NCI-H2081 treated with DMSO at 0.1 percent for 48 hours (cell line): ENCODE data around the gene SUMO3.

Source experiments
- DNase-seq: peaks from one replicate; lab custom pipeline; 2025; lab: John Stamatoyannopoulos, UW

Gene SUMO3

DNA sequence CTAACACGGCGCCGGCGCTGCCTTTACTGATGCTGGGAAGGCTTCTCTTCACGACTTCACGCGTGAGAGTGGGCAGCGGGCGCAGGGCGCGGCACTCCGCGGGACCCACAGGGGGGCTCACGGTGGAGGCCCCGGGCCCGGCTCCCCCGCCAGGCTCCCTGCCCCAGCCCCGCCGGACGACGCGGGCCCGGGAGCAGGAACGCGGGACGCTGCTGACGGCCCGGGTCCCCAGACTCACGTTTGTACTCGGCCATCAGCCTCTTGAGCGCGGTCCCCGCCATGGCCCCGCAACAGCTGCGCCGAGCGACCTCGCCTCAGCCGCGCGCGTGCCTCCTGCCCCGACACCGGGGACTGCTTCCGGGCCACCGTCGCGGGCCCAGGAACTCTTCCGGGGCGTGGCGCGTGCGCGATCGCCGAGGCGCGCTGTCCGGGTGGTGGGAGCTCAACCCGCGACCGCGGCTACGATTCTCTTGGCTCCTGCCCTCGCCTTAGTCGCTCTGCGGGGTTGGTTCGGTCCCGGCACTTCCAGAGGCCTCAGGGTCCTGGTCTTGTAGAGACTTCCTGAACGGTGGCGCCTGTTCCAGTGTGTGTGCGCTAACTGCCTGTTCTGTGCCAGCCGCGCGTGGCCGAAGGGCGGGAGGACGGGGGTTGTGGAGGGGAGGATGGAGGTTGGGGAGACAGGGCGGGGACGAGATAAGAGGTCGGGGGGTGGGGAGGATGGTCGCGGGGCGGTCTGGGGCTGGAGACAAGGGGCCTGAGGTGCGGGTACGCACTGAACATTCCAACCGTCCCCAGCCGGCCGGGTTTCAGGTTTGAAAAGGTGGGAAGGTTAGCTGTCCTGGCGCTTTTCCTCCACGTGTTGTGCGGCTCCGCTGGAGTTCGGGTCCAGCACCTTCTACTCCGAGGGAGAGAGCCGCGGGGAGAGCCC is 16.1 kb downstream of the SUMO3 start, which contains the start of gene UBE2G2:
Gene UBE2G2, minus strand, starts transcription at position 353 of the 928 bp plus-strand sequence. Its CDS starts 72 bp downstream, at position 281.
- peak; percentile 7 for DNase-seq

DNA sequence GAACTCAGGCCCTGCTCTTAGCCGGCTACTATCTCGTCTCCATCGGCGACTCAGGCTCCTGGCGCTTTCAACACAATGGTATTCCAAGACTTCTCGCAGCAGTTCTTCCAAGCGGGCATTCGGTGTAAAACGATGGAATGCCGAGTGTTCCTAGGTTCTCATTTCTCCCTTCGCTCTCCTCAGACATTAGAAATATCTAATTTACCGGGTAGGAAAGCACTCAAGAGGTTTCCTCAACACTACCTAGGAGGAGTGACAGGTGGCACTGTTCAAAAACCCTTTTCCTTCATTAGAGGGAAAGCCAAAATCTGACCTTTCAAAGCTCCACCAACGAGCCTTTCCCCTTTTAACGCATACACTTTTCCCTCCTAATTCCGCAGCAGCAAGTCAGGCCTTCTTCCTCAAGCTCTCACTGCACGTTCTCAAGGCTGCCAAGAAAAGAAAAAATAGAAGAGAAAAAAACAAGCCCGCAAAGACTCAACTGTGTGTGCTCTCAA is 16.8 kb downstream of the SUMO3 start:
- DNase-seq = no peak

DNA sequence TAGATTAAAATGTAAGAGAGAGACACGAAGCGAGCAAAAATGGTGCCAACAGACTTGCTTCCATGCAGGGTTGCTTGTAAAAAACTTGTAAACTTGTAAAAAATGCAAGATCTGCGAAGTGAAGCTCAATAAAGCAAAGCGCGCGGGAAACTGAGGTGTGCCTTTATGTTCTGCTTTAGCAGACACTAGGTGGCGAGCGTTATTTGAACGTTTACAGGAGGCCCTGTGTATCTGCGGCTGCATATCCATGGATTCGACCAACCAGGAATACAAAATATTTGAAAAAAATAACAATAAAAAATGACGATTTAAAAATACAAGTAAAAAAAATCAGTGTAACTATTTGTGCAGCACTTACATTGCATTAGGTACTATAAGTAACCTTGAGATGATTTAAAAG is 17.8 kb downstream of the SUMO3 start:
- no peak for DNase-seq

GRCh38 chr21:44799646-44800045 is 18.2 kb downstream of the SUMO3 start:
- DNase-seq = no peak

GRCh38 chr21:44797775-44798174 is 20.1 kb downstream of the SUMO3 start:
- no peak for DNase-seq

DNA sequence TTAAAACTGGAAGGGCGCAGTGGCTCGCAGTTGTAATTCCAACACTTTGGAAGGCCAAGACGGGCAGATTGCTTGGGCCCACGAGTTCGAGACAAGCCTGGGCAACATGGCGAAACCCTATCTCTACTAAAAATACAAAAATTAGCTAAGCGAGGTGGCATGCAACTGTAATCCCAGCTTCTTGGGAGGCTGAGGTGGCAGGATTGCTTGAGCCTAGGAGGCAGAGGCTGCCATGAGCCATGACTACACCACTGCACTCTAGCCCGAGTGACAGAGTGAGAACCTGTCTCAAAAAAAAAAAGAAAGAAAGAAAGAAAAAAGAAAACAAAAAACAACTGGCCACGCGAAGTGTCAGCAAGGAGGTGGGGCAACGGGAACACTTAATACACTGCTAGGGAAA is 22.5 kb downstream of the SUMO3 start:
- DNase-seq = no peak

GRCh38 chr21:44793592-44794374 is 24.1 kb downstream of the SUMO3 start:
- DNase-seq = no peak

- no peak for DNase-seq
Measured at GRCh38 chr21:44792702-44793591, 24.9 kb downstream of the SUMO3 start.

DNA sequence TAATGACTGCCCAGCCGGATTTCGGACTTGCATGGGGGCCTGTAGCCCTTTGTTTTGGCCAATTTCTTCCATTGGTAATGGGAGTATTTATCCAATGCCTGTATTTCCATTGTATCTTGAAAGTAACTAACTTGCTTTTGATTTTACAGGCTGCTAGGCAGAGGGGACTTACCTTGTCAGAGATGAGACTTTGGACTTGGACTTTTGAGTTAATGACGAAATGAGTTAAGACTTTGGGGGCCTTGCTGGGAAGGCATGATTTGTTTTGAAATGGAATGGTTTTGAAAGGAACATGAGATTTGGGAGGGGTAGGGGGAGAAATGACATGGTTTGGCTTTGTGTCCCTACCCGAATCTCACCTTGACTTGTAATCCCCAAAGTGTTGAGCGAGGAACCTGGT is 25.9 kb downstream of the SUMO3 start:
- no peak for DNase-seq

DNA sequence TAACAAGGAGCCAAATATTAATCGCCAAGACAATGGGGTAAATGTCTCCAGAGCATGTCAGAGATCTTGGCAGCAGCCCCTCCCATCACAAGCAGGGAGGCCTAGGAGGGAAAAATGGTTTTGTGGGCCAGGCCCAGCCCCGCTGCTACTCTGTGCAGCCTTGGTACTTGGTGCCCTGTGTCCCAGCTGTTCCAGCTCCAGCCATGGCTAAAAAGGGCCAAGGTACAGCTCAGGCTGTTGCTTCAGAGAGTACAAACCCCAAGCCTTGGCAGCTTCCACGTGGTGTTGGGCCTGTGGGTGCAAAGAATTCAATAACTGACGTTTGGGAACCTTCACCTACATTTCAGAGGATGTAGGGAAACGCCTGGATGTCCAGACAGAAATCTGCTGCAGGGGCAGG is 26.6 kb downstream of the SUMO3 start:
- DNase-seq = no peak

DNA sequence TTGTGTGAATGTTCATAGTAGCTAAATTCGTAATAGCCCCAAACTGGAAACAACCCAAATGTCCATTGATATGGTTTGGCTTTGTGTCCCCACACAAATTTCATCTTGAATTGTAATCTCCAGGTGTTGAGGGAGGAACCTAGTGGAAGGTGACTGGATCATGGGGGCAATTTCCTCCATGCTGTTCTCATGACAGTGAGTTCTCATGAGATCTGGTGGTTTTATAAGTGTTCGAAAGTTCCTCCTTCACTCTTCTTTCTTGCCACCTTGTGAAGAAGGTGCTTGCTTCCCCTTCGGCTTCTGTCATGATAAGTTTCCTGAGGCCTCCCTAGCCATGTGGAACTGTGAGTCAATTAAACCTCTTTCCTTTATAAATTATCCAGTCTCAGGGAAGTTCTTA is 27.5 kb downstream of the SUMO3 start:
- no peak for DNase-seq

DNA sequence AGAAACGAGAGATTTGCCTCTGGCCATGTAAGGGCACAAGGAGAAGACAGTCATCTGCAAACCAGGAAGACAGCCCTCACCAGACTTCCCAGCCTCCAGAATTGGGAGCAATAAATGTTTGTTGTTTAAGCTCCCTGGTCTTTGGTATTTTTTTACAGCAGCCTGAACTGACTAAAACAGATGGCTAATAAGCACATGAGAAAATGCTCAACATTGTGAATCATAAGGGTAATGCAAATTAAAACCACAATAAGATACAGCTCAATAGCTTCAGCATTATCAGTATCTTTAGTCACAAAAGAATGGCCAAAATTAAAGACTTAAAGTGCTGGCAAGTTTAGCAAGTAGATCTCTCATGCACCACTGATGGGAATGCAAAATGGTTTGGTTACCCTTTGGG is 28.0 kb downstream of the SUMO3 start:
- no peak for DNase-seq

DNA sequence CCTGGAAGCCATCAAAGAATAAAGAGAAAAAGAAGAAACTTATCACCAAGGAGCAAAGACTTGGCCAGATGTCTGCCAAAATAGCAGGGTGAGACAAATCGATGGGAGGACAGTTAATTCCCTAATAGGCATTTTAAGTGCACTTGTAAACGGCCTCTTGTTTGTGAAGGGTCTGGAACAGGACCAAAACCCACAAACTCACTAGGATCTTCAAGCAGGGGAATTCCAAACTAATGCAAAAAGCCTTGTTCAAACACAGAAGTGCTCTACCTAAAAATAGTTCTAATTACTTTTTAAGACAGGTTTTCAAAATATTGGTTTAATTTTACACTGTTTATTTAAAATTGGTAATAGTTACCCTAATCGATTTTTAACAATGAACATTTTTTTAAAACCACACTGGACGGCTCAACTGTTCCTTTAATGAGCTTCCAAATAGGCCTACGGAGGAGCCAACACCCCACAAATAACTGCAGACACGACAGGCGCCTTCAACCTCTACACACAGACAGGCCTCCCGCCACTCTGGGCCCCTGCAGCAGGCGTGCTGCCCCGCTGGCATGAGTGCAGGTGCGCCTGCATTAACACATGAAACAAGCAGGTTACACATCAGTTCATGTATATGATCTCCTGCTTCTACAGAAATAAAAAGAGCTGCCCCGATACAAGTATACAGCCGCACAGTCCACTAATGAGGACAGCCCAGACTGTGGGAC is 32.1 kb downstream of the SUMO3 start:
- DNase-seq = no peak

DNA sequence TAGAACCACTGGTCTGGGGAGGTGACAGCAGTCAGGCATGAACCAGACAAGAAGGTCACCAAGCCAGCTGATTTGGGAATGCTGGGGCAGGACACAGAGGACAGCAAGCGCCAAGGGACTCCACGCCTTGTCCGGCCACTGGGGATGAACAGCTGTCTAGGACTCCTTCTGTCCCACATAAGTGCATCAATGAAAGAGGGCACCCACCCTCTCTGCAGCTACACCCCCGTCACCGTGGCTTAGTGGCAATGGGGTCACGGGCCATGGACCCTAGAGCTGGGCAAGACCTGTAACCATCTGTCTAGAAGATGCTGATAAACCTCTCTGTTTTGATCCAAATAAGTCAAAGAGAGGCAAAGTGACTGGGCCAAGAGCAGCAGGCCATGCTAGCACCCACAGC is 33.1 kb downstream of the SUMO3 start:
- no peak for DNase-seq

DNA sequence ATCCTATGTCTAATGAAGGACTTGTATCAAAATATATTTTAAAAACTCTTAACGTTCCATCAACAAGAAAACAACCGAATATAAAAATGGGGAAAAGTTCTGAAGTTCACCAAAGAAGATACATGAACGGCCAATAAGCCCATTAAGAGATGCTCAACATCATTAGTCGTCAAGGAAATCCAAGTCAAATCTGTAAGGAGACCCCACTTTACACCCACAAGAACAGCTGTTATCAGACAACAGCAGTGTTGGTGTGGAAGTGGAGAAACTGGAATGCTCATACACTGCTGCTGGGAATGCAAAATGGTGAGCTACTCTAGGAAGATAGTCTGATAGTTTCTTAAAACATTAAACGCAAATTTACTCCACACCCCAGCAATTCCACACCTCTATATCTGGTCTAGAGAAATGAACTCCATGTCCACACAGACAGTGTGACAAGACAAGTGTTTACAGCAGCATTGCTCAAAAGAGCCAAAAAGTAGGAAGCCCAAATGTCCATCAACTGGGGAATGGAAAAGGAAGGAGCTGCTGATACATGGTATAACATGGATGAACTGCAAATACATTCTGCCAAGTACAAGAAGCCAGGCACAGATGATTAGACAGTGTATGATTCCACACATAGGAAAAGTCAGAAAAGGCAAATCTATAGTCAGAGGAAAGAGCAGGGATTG is 34.7 kb downstream of the SUMO3 start:
- DNase-seq = no peak

DNA sequence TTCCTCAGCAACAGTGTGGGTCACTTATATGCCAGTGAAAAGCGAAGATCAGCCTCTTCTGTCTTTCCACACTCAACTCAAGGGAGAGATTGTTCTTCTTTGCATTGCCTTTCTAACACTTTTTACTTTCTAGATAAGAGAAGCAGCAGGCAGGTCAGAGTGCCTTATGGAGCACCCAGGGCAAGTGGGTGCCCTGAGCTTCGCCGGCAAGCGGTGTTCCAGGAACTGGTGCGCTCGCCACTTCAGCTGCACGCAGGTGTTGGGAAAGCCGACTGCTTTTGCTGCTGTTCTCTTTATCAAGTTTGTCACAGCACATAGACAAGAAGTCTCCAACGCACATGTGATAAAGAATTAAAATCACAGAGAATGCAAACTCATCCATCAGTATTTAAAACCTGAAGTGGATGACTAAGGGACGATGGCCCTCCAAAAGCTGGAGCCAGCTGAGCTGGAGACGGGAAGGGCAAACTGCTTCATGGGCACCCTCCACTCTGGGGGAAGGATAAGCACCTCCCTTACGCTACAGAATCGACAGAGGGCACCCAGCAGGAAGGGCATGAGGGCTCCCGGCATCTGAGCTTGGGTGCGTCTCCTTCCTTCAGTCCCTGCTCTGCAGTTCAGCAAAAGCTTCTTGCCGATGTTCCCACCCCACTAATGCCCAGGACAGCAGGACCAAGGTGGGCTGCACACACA is 36.9 kb downstream of the SUMO3 start:
- no peak for DNase-seq

GRCh38 chr21:44780137-44780502 is 37.7 kb downstream of the SUMO3 start:
- DNase-seq = no peak

- DNase-seq = no peak
Measured at GRCh38 chr21:44779417-44780136, 38.3 kb downstream of the SUMO3 start.

DNA sequence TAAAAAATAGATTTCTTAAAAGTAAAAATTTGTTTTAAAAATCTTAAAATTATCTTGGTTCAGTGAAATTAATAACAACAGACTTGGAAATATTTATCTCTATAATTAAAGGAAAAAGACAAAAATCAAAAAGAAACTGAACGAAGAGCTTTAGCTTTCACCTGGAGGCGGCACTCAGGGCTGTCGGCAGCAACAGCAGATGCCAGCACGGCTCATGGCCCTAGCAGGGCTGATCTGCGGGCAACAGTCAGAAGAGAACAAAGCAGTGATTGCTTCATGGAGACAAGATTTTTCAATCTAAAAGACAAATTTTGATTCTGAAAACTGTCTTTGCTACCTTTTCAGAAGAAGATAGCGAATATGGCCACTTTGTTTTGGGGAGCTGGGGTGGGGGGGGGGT is 38.9 kb downstream of the SUMO3 start:
- DNase-seq = no peak
